ENCODE measurements around the gene FFAR2. TPM values are rescaled to one million over a fixed set of nuclear protein-coding genes. Genes with fewer than 3 reads are reported as not detected.

Gene FFAR2
- total and polyA plus RNA-seq, 3 donors from 2014 or later = 0.20 TPM; not detected in 2

DNA sequence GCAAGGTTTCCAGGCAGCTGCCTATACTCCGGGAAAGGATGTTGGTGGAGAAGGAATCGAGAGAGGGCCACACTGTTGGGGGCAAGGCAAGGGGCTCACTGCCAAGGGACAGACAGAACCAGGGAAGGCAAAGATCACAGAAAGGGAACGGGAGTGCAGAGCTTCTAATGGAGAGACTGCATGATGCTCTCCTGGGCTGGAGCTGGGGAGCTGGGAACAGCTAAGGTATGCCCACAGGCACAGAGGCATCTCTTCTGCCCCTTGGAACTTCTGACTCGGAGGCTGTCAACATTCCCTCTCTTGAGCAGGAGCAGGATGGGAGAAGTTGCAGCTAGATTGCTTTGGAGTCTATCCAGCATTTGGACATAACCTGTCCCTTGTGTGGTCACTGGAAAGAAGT, 22.4 kb upstream of the FFAR2 start:
- DNase-seq = no peak
- Histone ChIP-seq H3K9me3 (no peaks in the 10 kb centered on the region), H3K27me3 (no peaks in the 10 kb centered on the region), H3K27ac (no peak overlapping the region), H3K36me3 (ENCODE audit: low read depth, missing control alignments) (no peaks in the 10 kb centered on the region), H3K4me1 (no peaks in the 10 kb centered on the region), H3K4me3 (no peak overlapping the region)
- WGBS, 2 donors = 62 to 74% methylated on average over 4 of the region's 4 CpGs
- no peak for TF ChIP-seq POLR2A (IDR thresholded peaks at IDR 0.05)
- TF ChIP-seq, protein P1, sequence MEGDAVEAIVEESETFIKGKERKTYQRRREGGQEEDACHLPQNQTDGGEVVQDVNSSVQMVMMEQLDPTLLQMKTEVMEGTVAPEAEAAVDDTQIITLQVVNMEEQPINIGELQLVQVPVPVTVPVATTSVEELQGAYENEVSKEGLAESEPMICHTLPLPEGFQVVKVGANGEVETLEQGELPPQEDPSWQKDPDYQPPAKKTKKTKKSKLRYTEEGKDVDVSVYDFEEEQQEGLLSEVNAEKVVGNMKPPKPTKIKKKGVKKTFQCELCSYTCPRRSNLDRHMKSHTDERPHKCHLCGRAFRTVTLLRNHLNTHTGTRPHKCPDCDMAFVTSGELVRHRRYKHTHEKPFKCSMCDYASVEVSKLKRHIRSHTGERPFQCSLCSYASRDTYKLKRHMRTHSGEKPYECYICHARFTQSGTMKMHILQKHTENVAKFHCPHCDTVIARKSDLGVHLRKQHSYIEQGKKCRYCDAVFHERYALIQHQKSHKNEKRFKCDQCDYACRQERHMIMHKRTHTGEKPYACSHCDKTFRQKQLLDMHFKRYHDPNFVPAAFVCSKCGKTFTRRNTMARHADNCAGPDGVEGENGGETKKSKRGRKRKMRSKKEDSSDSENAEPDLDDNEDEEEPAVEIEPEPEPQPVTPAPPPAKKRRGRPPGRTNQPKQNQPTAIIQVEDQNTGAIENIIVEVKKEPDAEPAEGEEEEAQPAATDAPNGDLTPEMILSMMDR (IDR thresholded peaks at IDR 0.05) = no peak
- intact Hi-C loops (cut with DNase I; ENCODE audit: low total_unique reads) = no loop called here

DNA sequence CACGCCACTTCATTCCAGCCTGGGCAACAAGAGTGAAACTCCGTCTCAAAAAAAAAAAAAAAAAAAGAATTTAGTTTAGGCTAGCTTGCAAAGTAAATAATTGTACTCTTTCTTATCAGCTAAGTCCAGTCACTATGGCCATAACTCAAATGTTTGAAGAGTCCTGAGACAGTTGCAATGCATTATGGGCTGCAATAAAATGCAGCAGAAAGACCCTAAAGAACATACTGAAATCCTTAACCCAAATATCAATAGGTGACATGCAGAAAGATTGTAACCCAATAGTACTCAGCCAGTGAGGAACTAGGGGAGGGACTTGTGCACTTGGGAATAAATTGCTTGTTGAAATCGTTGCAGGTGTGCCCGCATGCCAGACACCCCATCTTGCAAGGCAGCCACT, 20.9 kb upstream of the FFAR2 start:
- DNase-seq = no peak
- no peaks in the 10 kb centered on the region for H3K4me1 ChIP-seq
- intact Hi-C loops (cut with DNase I; ENCODE audit: low total_unique reads) = no loop called here
- no peak for TF ChIP-seq POLR2A (IDR thresholded peaks at IDR 0.05)
- TF ChIP-seq, protein P1 (IDR thresholded peaks at IDR 0.05) = no peak
- WGBS, 2 donors = 81 to 87% methylated on average over 4 of the region's 4 CpGs
- no peak overlapping the region for H3K27ac ChIP-seq
- no peaks in the 10 kb centered on the region for H3K36me3 ChIP-seq (ENCODE audit: low read depth, missing control alignments)
- H3K27me3 ChIP-seq = no peaks in the 10 kb centered on the region
- H3K9me3 ChIP-seq = no peaks in the 10 kb centered on the region
- H3K4me3 ChIP-seq = no peak overlapping the region

DNA sequence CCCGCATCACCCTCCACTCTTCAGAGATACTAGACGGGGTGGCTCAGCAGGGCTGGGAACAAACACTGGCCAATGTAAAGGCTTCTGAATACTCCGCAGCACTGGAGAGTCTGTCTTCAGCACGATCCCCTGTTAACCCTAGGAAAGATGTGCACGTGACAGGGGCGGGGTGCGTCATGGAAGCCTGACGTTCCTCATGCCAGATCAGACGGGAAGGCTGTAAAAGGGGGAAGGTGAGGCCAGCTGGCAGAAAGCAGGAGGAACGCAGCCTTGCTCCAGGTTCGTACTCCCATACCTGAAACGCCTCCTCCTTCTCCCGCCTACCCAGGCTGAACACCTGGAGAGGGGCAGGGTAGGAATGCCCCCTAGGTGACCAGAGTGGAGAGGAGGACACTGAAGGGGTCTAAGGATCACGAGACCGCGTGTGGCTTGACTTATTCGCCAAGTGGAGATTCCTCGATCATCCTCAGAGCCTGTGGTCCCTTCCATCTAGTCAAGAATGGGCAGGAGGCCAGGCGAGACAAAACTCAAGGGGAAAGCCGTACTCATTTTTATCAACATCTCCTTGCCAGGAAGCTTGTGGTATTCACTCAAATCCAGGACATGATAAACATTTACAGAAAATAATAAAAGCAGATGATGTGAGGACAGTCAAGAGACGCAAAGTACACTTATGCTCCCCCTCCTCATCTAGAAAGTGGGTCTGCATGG, 18.2 kb upstream of the FFAR2 start:
- Histone ChIP-seq H3K27ac (no peak overlapping the region), H3K4me3 (no peak overlapping the region), H3K9me3 (no peaks in the 10 kb centered on the region), H3K4me1 (peaks cover 3% of the 10 kb centered on the region), H3K27me3 (no peaks in the 10 kb centered on the region), H3K36me3 (ENCODE audit: low read depth, missing control alignments) (no peaks in the 10 kb centered on the region)
- intact Hi-C loops (cut with DNase I; ENCODE audit: low total_unique reads) = no loop called here
- 83 to 86% methylated on average over 21 of the region's 21 CpGs for WGBS, 2 donors
- DNase-seq = no peak
- no peak for TF ChIP-seq POLR2A (IDR thresholded peaks at IDR 0.05)
- TF ChIP-seq, protein P1 (IDR thresholded peaks at IDR 0.05) = no peak

DNA sequence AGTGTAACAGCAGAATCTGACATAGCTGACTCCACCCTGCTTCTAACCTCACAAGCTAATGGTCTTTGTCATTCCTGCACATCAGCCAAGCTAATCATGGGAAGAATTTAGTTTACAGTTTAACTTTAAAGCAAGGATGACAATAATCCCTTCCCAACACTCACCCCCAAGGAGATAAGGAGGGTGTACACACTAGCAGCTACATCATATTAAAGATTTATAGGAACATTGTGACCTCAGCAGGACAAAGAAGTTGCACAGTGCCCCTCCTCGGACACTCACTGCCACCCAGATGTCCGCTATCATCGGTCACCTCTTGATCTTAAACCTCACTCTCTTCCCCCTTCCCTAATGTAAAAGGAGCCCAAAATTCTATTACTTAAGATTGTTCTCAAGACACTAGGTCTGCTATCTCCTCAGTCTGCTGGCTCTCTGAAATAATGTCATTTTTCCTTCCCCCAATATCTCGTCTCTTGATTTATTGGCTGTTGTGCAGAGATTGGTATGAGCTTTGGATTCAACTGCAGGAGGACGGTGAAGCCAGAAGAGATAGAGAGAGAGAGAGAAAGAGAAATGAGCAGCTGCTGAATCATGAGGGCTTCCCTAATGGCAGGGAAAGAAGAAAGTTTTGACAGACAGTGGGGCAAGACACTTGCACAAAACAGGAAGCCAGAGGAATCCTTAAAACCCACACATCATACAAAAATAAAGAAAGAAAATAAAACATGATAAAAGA, 17.5 kb upstream of the FFAR2 start:
- no peaks in the 10 kb centered on the region for H3K9me3 ChIP-seq
- intact Hi-C loops (cut with DNase I; ENCODE audit: low total_unique reads) = no loop called here
- WGBS, 2 donors = 63 to 70% methylated on average over 5 of the region's 5 CpGs
- H3K4me1 ChIP-seq = peaks cover 3% of the 10 kb centered on the region
- H3K36me3 ChIP-seq (ENCODE audit: low read depth, missing control alignments) = no peaks in the 10 kb centered on the region
- no peak overlapping the region for H3K4me3 ChIP-seq
- no peaks in the 10 kb centered on the region for H3K27me3 ChIP-seq
- no peak overlapping the region for H3K27ac ChIP-seq
- TF ChIP-seq, protein P1 (IDR thresholded peaks at IDR 0.05) = no peak
- TF ChIP-seq POLR2A (IDR thresholded peaks at IDR 0.05) = no peak
- no peak for DNase-seq
